HCT116 (cell line): ENCODE data around the gene STRN. TPM values are rescaled to one million over a fixed set of nuclear protein-coding genes. Genes with fewer than 3 reads are reported as not detected.

Experiments
- ATAC-seq: fragments of 200-7000 bp; cut with Tn5 transposase; 2 replicates; pipeline ENCODE4 v1.9.1; 2020; ENCODE audit warnings: mild to moderate bottlenecking, moderate library complexity
- BruUV-seq: library from RNA; stranded (reverse); fragments of 400-500 nt; replicated peaks from 2 replicates; lab custom pipeline; 2021; lab: Mats Ljungman, UMichigan
- CTCF ChIA-PET: fragments of 300-600 bp; sonication (Branson Sonifier 250); formaldehyde crosslinking; loops from one replicate; lab custom pipeline; 2021; ENCODE audit warnings: antibody characterized with exemption; lab: Charles Lee
- POLR2A ChIA-PET: fragments of 300-600, 350-600 bp; sonication (Branson Sonifier 250); formaldehyde crosslinking; loops from one replicate; lab custom pipeline; 2021; ENCODE audit warnings: antibody characterized with exemption; lab: Charles Lee
- RAD21 ChIA-PET, 2 experiments: fragments of 300-600 bp; sonication (Branson Sonifier 250); formaldehyde crosslinking; loops; one replicate each; lab custom pipeline; 2023; ENCODE audit warnings: low total read pairs in 2 of 2; ENCODE audit not compliant: uncharacterized antibody in 2 of 2, unreplicated experiment in 2 of 2, low non-redundant PET in 1 of 2; lab: Charles Lee
- DNase-seq: peaks from one replicate; pipeline ENCODE4 v3.0.0-alpha.2; 2010; ENCODE audit warnings: low read depth, low spot score
- H2AFZ ChIP-seq: fragments of 200-600 bp; shearing (Covaris generic), sonication (generic); 2 replicates; pipeline ENCODE4 v1.6.1; 2017; ENCODE audit warnings: low read depth, mixed run types, mixed read lengths, antibody characterized with exemption, low read length; ENCODE audit not compliant: poor library complexity, severe bottlenecking
- H3K27ac ChIP-seq: 2 replicates; pipeline ENCODE4 v1.5.1; 2012; ENCODE audit warnings: low read depth, low read length
- H3K27me3 ChIP-seq: fragments of 200-600 bp; sonication (generic); 2 replicates; pipeline ENCODE4 v1.6.1; 2016; ENCODE audit warnings: mixed run types, low read length, mixed read lengths; ENCODE audit not compliant: insufficient read depth
- H3K36me3 ChIP-seq, 2 experiments: fragments of 200-500 bp in 1 of 2; fragments of 200-600 bp in 1 of 2; sonication (Bioruptor generic) in 1 of 2; sonication (generic) in 1 of 2; 2 replicates each; pipeline versions ENCODE4 v1.5.1 to v1.6.1; 2014 to 2016; ENCODE audit warnings: low read length in 2 of 2, inconsistent platforms in 1 of 2, mixed read lengths in 1 of 2, mixed run types in 1 of 2; ENCODE audit not compliant: insufficient read depth in 2 of 2, control insufficient read depth in 1 of 2
- H3K4me1 ChIP-seq, 2 experiments: fragments of 200-600 bp in 1 of 2; sonication (generic) in 1 of 2; 2 replicates each; pipeline versions ENCODE4 v1.5.1 to v1.6.1; 2012 to 2017; ENCODE audit warnings: low read length in 2 of 2, inconsistent platforms in 1 of 2, mild to moderate bottlenecking in 1 of 2, mixed read lengths in 1 of 2, mixed run types in 1 of 2, moderate library complexity in 1 of 2; ENCODE audit not compliant: insufficient read depth in 2 of 2, control insufficient read depth in 1 of 2
- H3K4me2 ChIP-seq: fragments of 200-600 bp; sonication (generic); 2 replicates; pipeline ENCODE4 v1.6.1; 2017; ENCODE audit warnings: mixed run types, low read length, mixed read lengths
- H3K4me3 ChIP-seq, 2 experiments: fragments of 200-600 bp in 1 of 2; sonication (generic) in 1 of 2; replicated peaks in 1 of 2; 2 replicates each; pipeline ENCODE4 v1.5.1; 2011 to 2016; ENCODE audit warnings: low read length in 2 of 2, control low read depth in 1 of 2, low read depth in 1 of 2, mild to moderate bottlenecking in 1 of 2, mixed read lengths in 1 of 2, mixed run types in 1 of 2
- H3K79me2 ChIP-seq: fragments of 200-600 bp; sonication (generic); 2 replicates; pipeline ENCODE4 v1.6.1; 2017; ENCODE audit warnings: mild to moderate bottlenecking, mixed run types, low read length, moderate library complexity, mixed read lengths; ENCODE audit not compliant: insufficient read depth
- H3K9ac ChIP-seq: fragments of 200-600 bp; sonication (generic); 2 replicates; pipeline ENCODE4 v1.6.1; 2016; ENCODE audit warnings: low read length, mixed read lengths
- H3K9me2 ChIP-seq: fragments of 200-600 bp; sonication (generic), shearing (Covaris generic); 2 replicates; pipeline ENCODE4 v1.6.1; 2017; ENCODE audit warnings: mixed run types, mild to moderate bottlenecking, moderate library complexity; ENCODE audit not compliant: insufficient read depth
- H3K9me3 ChIP-seq, 2 experiments: fragments of 200-500 bp in 1 of 2; fragments of 200-600 bp in 1 of 2; sonication (Bioruptor generic) in 1 of 2; sonication (generic) in 1 of 2; 2 replicates each; pipeline ENCODE4 v1.6.1; 2014 to 2017; ENCODE audit warnings: low read length in 2 of 2, mixed read lengths in 2 of 2, inconsistent platforms in 1 of 2, low read depth in 1 of 2, mild to moderate bottlenecking in 1 of 2, mixed run types in 1 of 2, moderate library complexity in 1 of 2; ENCODE audit not compliant: control insufficient read depth in 1 of 2, insufficient read depth in 1 of 2
- H4K20me1 ChIP-seq: fragments of 200-600 bp; sonication (generic), shearing (Covaris generic); 2 replicates; pipeline ENCODE4 v1.6.1; 2017; ENCODE audit warnings: mixed run types, mild to moderate bottlenecking, moderate library complexity; ENCODE audit not compliant: insufficient read depth
- ATF3 ChIP-seq: IDR thresholded peaks from 2 replicates; pipeline ENCODE4 v1.6.1; 2012
- CBX3 ChIP-seq: IDR thresholded peaks from 2 replicates; pipeline ENCODE4 v1.6.1; 2012; ENCODE audit warnings: low read depth
- EZH2phosphoT487 ChIP-seq: fragments of 200-600 bp; IDR thresholded peaks from 2 replicates; pipeline ENCODE4 v1.6.1; 2018; ENCODE audit warnings: antibody characterized with exemption, borderline replicate concordance
- FOSL1 ChIP-seq: IDR thresholded peaks from 2 replicates; pipeline ENCODE4 v1.6.1; 2012; ENCODE audit warnings: low read depth
- JUND ChIP-seq: IDR thresholded peaks from 2 replicates; pipeline ENCODE4 v1.6.1; 2012
- MAX ChIP-seq: IDR thresholded peaks from 2 replicates; pipeline ENCODE4 v1.6.1; 2012
- POLR2AphosphoS5 ChIP-seq: IDR thresholded peaks from 2 replicates; pipeline ENCODE4 v1.6.1; 2011; ENCODE audit warnings: mild to moderate bottlenecking, low read depth, low read length, moderate library complexity
- RAD21 ChIP-seq: IDR thresholded peaks from 2 replicates; pipeline ENCODE4 v1.6.1; 2012; ENCODE audit warnings: low read depth, mild to moderate bottlenecking
- SIN3A ChIP-seq: IDR thresholded peaks from 2 replicates; pipeline ENCODE4 v1.6.1; 2012; ENCODE audit warnings: low read depth
- SP1 ChIP-seq: IDR thresholded peaks from 2 replicates; pipeline ENCODE4 v1.6.1; 2012; ENCODE audit warnings: low read depth
- TCF7L2 ChIP-seq: IDR thresholded peaks from 2 replicates; pipeline ENCODE4 v1.7.0; 2011; ENCODE audit warnings: borderline replicate concordance, inconsistent platforms; ENCODE audit not compliant: insufficient read depth, insufficient read length; ENCODE audit errors: extremely low read depth
- YY1 ChIP-seq: IDR thresholded peaks from 2 replicates; pipeline ENCODE4 v1.6.1; 2011; ENCODE audit warnings: low read length, low read depth, moderate library complexity, mild to moderate bottlenecking; ENCODE audit not compliant: insufficient replicate concordance; ENCODE audit errors: extremely low read depth
- ZBTB33 ChIP-seq: IDR thresholded peaks from 2 replicates; pipeline ENCODE4 v1.6.1; 2011; ENCODE audit warnings: mild to moderate bottlenecking, low read length, moderate library complexity; ENCODE audit not compliant: insufficient replicate concordance; ENCODE audit errors: extremely low read depth
- ZNF274 ChIP-seq: fragments of 200-500 bp; sonication (Bioruptor generic); IDR thresholded peaks from 2 replicates; pipeline ENCODE4 v1.6.1; 2014; ENCODE audit warnings: mild to moderate bottlenecking, low read depth, low read length, inconsistent platforms
- intact Hi-C: fragments of 100-400 bp; cut with micrococcal nuclease; formaldehyde crosslinking; loops from 2 replicates; pipeline ENCODE4 v1.10.0; 2022
- total RNA-seq: library from RNA; stranded (reverse); gene quantifications from one replicate; pipeline ENCODE4 v1.2.1, GENCODE V29; 2021; ENCODE audit not compliant: unreplicated experiment
- TF ChIP-seq, protein P1 (sequence below): IDR thresholded peaks from 2 replicates; pipeline ENCODE4 v1.6.1; 2012; ENCODE audit warnings: low read depth

The STRN gene
- total RNA-seq, 1 experiment from 2014 or later = 26.4 TPM

- no peak overlapping the region for H3K4me3 ChIP-seq
- ChIA-PET POLR2A (no interaction called here), CTCF (no interaction called here), RAD21 (no interaction called here)
- no peak overlapping the region for H3K27ac ChIP-seq
- no TSS peak for BruUV-seq
- H4K20me1 ChIP-seq = no peaks in the 10 kb centered on the region
- H3K4me2 ChIP-seq = no peak overlapping the region
- H3K36me3 ChIP-seq = no peaks in the 10 kb centered on the region
- no peaks in the 10 kb centered on the region for H3K79me2 ChIP-seq
- ATAC-seq (no peak), DNase-seq (no peak)
- TF ChIP-seq CBX3 (no peak), TCF7L2 (no peak), SP1 (no peak), FOSL1 (no peak)
- H3K4me1 ChIP-seq = no peaks in the 10 kb centered on the region
- H2AFZ ChIP-seq = no peak overlapping the region
- no peaks in the 10 kb centered on the region for H3K27me3 ChIP-seq
- no peaks in the 10 kb centered on the region for H3K9me3 ChIP-seq
- no peak overlapping the region for H3K9ac ChIP-seq
- intact Hi-C loops = no loop called here
- H3K9me2 ChIP-seq = no peaks in the 10 kb centered on the region
Measured at GRCh38 chr2:36988008-36988407, 21.7 kb upstream of the STRN start.

DNA sequence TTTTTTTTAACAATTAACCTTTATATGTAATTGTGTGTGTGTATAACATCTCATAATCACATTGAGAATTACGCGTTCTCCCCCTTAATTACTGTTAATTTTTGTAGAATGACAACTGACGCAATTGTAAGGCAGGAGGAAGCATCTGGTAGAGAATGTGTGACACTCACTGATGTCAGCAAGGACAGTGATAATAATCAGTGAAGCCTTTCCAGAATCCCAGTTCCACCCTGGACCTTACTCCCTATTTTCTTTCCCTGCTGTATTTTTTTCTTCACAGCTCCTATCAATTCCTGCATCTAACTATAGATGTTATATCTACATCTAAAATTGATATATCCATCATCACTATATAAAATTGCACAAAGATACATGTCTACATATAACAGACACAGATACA, 16.1 kb upstream of the STRN start:
- Histone ChIP-seq H3K4me1 (no peaks in the 10 kb centered on the region), H4K20me1 (no peaks in the 10 kb centered on the region), H2AFZ (no peak overlapping the region), H3K27me3 (no peaks in the 10 kb centered on the region), H3K9me2 (no peaks in the 10 kb centered on the region), H3K9me3 (no peaks in the 10 kb centered on the region), H3K9ac (no peak overlapping the region), H3K4me2 (no peak overlapping the region), H3K79me2 (no peaks in the 10 kb centered on the region), H3K36me3 (no peaks in the 10 kb centered on the region), H3K4me3 (no peak overlapping the region), H3K27ac (no peak overlapping the region)
- intact Hi-C loops = no loop called here
- CTCF ChIA-PET = no interaction called here
- BruUV-seq = no TSS peak
- POLR2A ChIA-PET = interaction anchor here (0.6 kb wide), 1 partner anchor 15 kb away, joined by 3 read pairs; no protein-coding TSS in a partner anchor
- RAD21 ChIA-PET = interaction anchor here in 1 of 2 experiments (0.7 kb wide), 1 partner anchor 14 kb away, joined by 4 read pairs; no protein-coding TSS in a partner anchor
- ATAC-seq (no peak), DNase-seq (no peak)
- TF ChIP-seq MAX (no peak), SP1 (no peak), RAD21 (no peak), YY1 (no peak), EZH2phosphoT487 (no peak), ATF3 (no peak), FOSL1 (no peak), SIN3A (no peak), CBX3 (no peak), POLR2AphosphoS5 (no peak), ZBTB33 (no peak), JUND (no peak), ZNF274 (no peak)
- TF ChIP-seq, protein P1, sequence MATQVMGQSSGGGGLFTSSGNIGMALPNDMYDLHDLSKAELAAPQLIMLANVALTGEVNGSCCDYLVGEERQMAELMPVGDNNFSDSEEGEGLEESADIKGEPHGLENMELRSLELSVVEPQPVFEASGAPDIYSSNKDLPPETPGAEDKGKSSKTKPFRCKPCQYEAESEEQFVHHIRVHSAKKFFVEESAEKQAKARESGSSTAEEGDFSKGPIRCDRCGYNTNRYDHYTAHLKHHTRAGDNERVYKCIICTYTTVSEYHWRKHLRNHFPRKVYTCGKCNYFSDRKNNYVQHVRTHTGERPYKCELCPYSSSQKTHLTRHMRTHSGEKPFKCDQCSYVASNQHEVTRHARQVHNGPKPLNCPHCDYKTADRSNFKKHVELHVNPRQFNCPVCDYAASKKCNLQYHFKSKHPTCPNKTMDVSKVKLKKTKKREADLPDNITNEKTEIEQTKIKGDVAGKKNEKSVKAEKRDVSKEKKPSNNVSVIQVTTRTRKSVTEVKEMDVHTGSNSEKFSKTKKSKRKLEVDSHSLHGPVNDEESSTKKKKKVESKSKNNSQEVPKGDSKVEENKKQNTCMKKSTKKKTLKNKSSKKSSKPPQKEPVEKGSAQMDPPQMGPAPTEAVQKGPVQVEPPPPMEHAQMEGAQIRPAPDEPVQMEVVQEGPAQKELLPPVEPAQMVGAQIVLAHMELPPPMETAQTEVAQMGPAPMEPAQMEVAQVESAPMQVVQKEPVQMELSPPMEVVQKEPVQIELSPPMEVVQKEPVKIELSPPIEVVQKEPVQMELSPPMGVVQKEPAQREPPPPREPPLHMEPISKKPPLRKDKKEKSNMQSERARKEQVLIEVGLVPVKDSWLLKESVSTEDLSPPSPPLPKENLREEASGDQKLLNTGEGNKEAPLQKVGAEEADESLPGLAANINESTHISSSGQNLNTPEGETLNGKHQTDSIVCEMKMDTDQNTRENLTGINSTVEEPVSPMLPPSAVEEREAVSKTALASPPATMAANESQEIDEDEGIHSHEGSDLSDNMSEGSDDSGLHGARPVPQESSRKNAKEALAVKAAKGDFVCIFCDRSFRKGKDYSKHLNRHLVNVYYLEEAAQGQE = no peak
